Left hindlimb (tissue), 1 donor: ENCODE measurements around the gene GLDC.
A peak's percentile ranks its signal among the peaks of the same experiment; 100 is the strongest.
"Not testable (repeated sequence)": the region's sequence is repeated elsewhere in the genome, so short reads cannot be mapped to it uniquely, and the experiment has no call there.

Experiments
- DNase-seq: peaks from one replicate; pipeline ENCODE4 v3.0.0-alpha.2; 2018

The GLDC gene

DNA sequence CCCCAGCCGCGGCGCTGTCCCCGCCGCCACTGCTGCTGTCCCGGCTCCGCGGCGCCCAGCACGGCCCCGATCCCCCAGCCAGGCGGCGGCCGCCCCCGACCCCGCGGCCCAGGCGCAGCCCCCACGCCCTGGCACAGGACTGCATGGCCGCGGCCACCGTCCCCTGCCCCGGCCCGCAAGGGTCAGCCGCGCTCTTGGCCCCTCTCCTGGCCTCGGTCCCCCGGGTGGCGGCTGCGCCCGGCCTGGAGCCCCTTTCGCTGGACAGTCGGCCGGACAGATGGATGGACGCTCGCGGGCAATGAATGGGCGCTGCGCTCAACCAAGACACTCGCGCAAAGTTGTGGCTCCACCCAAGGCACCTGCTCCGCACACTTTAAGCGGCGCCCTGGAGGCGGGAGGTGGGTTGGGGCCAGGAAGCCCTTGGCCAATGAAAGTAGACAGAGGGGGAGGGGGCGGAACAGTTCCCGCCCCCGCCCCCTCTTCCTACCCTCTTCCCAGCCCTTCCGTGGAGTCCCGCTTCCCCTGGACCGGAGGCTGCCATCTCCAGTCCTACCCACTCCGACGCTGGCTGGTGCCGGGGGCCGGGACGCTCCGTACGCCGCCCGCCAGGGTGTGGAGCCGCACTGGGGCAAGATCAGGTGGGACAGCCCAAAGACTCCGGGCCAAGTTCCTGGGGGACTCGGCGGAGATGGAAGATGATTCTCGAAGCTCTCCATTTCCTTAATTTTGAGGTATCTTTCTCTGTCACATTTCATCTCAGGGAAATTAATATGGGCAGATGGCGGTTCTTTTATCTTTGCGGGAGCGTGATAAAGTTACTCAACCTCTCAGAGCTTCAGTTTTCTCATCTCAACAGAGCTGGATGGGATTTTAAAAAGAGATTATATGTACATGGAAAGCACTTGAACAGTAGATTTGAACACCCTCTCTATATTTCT, at the start of gene GLDC:
Gene GLDC, minus strand, starts transcription at position 375 of the 938 bp plus-strand sequence. Its CDS starts 230 bp downstream, at position 145.
- peak; percentile 43 for DNase-seq

DNA sequence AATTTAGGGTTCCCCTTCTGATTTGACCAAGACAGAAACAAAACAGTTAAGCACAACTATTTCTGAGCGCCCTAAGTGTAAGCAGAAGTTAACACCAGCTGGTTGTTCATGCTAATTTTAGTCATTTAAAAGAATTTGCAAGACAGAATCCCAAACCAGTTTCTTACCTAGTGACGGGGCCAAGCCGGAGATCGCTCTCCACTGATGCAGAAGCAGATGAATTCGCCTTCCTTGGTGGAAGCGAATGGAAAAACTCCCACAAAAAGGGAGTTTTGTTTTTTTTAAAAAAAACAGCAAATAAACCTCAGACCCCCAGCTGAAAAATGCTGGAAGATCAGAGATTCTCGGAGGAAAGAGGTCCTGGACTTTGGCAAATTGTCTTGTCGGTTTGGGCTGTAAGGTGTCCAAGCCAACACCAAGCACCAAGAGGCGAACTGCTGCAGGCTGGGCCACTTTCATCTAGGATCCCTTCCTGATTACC, 47.4 kb upstream of the GLDC start:
- DNase-seq, result no peak

DNA sequence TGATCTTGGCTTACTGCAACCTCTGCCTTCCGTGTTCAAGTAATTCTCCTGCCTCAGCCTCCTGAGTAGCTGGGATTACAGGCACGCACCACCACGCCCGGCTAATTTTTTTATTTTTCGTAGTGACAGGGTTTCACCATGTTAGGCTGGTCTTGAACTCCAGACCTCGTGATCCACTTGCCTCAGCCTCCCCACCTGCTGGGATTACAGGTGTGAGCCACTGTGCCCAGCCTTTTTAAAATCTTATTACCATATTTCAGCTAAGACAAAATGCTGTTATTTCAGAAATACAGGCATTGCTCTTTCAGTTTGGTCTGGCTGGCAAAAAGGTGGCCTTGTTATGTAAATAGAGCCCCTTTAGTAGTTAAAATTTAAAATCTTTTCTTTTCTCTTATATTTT, 46.9 kb upstream of the GLDC start:
- DNase-seq, result no peak

DNA sequence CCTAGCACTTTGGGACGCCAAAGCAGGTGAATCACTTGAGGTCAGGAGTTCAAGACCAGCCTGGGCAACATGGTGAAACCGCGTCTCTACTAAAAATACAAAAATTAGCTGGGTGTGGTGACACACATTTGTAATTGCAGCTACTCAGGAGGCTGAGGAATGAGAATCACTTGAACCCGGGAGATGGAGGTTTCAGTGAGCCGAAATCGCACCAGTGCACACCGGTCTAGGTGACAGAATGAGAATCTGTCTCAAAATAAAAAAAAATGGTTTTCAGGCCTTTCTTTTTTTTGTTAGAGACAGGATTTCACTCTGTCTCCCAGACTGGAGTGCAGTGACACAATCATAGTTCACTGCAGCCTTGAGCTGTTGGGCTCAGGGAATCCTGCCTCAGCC, 45.1 kb upstream of the GLDC start:
- not testable (repeated sequence) for DNase-seq

DNA sequence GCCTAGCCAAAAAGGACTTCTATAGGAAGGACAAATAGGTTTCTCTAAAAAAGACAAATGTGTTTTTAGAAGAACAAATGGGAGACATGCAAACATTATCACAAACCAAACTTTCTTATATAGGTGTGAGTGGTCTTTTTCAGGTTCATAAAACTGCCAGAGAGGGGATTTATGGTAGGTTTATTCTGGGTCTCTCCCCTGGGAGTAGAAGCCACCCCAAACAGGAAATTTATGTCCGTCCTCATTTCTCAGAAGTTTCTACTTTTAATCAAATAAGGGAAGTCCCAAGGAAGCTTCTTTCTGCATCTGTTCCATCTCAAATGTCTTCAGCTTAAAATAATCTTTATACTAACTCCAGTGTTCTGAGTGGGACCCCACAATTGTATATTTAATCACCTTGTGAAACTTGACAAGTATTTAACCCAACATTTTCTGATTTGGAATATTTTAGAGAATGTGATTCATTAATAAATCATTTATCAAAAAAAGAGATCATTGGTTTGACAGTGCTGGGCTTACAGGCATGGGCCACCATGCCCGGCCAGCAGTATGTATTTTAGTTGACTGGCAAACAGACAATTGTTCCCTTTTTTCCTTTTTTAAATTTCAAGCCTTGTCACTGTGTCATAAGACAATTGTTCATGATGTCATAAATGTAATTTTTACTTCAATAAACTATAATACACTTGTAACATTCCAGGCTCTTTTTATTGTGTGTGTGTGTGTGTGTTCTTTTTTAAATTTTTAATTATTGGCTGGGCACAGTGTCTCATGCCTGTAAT, 44.6 kb upstream of the GLDC start:
- DNase-seq, result no peak

DNA sequence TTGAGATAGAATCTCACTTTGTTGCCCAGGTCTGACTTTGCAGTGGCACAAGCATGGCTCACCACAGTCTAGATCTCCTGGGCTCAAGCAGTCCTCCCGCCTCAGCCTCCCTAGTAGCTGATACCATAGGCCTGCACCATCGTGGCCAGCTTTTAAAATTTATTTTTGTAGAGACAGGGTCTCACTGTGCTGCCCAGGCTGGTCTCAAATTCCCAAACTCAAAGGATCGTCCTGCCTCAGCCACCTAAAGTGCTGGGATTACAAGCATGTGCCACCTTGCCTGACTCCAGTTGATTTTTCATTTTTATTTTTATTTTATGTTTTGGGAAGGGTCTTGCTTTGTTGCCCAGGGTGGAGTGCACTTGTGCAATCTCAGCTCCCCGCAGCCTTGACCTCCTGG, 41.7 kb upstream of the GLDC start:
- no peak for DNase-seq

DNA sequence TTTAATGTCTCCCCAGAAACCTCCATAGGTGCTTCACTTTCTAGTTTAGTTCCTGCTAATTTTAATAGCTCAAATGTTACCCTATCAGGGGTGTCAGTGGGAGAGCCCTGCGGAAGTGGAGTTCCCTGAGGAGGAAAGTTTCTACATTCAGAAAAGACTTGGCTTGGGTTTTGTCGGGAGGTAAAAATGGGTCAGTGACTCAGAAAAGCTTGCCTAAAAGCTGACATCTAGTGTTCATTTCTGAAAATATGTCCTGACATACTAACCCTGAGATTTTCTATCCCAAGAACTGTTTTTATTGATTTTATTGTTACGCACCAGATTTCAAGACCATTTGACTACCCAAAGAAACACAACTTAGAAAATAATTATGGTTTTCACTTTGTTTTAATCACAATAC, 40.9 kb upstream of the GLDC start:
- no peak for DNase-seq

DNA sequence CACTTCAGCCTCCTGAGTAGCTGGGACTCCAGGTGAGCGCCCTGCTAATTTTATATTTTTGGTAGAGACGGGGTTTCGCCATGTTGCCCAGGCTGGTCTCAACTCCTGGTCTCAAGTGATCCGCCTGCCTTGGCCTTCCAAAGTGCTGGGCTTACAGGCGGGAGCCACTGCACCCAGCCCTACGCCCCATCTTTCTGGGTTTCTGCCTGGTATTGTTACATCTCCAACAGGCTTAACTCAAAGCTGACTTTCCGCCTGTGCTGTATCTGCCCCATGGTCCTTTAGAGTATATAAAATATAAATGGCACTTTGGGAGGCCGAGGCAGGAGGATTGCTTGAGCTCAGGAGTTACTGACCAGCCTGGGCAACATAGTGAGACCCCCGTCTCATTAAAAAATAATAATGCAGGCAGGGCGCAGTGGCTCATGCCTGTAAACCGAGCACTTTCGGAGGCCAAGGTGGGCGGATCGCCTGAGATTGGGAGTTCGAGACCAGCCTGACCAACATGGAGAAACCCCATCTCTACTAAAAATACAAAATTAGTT, 36.5 kb upstream of the GLDC start:
- DNase-seq, result no peak

DNA sequence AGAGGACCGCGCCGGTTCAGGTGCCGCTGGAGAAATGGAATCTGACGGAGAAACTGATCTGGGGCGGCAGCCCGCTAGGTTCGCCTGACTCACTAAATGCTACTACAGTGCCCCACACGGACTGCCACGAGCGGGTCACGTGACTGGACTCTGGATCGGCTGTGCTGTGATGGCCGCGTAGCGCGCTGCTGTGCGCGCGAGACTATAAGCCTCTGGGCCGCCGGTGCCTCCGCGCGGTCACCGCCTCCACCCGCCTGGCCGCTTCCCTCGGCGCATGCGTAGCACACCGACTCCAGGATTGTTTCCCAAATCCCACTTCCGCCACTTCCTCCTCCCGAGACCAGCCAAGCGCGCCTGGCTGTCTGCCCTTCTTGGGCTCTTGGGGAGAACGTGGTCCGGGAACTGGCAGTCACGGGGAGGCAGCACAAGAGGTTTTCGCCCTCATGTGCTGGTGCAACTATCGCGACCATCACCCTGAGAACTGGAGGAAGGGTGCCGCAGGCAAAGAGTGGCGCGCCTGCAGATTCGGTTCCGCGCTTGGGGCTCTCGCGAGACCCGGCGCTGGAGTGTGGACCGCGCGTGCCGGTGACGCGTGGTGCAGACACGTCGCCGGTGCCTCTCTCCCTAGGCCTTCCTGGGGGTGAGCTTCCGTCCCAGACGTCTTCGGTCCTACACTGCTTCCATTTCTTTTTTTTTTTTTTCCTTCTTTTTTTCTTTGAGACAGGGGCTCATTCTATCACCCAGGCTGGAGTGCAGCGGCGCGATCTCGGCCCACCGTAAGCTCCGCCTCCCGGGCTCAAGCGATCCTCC, 35.8 kb upstream of the GLDC start:
- DNase-seq, result peak; percentile 98

DNA sequence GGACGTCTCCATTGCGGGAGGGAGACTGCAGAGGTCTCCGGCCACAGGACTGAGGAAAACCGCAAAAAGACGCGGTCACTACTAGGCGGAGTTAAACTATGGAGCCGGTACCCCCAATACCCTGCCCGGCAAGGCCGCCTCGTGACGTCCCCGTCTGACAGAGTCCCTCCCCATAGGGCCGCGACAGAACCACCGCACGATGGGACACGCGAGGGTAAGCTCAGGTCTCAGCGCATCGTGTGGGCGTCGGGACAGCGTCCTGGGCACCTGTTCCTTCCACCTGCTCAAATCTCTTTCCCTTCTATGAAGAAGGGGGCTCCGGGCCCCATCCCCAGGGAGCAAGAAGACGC, 35.2 kb upstream of the GLDC start:
- no peak for DNase-seq

DNA sequence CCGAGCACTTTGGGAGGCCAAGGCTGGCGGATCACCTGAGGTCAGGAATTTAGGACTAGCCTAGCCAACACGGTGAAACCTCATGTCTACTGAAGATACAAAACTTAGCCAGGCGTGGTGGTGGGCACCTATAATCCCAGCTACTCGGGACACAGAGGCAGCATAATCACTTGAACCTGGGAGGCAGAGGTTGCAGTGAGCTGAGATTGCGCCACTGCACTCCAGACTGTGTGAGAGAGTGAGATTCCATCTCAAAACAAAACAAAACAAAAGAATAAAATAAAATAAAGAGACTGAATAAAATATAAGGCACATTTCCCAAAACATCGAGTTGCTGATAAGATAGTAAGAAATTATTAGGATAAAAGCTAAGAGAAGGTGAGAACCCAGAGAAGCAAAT, 32.3 kb upstream of the GLDC start:
- no peak for DNase-seq

DNA sequence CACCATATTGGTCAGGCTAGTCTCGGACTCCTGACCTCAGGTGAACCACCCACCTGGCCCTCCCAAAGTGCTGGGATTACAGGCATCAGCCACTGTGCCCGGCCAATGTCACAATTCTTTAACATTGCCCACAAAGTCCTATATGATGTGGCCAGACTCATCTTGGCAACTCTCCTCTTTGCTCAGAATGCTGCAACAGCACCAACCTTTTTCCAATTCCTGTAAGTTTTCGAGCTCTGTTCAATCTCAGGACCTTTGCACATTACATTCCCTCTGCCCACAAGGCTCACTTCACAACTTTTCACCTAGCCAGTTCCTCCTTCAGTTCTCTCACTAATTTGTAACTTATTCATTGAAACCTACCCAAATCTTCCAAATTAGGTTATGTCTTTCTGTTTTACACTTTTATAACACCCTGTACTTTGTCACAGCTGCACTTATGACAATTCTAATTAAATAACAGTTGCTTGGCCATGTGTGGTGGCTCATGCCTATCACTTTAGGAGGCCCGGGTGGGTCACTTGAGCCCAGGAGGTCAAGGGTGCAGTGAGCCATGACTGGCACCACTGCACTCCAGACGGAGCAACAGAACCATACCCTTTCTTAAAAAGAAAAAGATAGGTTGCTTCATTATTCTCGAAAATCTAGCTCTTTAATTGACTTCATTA, 30.9 kb upstream of the GLDC start:
- DNase-seq, result no peak

DNA sequence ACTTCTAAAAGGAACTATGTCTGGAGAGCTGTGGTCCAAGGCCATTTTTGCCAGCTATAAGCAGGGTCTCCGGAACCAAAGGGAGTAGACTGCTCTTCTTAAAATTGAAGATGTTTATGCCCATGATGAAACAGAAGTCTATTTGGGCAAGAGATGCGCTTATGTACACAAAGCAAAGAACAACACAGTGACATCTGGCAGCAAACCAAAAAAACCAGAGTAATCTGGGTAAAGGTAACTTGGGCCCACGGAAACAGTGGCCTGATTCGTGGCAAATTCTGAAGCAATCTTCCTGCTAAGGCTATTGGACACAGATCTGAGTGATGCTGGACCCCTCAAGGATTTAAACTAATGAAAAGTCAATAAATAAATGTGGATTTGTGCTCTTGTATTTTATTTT, 29.7 kb upstream of the GLDC start:
- no peak for DNase-seq

DNA sequence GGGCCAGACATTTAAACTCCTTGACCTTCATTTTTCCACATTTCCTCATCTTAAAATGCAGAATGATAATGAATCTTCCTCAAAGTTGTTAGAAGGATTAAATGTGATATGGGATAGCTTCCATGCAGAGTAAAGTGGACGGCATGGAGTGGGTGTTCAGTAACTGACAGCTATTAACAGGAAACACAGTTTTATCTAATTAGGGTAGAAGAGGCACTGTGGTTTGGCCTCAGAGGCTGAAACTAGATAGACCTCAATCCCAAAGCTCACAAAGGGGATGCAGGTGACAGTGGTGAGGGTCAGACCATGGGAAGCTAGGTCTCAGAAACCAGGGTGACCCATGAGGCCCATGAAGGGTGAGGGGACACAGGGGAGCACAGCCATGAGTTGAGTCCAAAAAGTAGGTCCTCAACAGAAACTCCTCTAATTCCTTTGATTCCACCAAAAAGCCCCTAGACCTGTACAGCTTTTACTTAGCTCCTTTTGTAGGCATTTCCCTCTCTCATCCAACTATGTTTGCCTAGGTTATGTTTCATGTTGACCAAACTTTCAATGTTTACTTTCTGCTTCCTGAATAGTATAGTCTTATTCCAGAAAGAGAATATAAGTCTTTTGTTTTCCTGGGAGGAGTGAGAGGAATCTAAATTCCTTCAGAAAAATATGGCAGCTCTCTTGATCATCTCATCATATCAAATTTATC, 27.9 kb upstream of the GLDC start:
- DNase-seq, result no peak

DNA sequence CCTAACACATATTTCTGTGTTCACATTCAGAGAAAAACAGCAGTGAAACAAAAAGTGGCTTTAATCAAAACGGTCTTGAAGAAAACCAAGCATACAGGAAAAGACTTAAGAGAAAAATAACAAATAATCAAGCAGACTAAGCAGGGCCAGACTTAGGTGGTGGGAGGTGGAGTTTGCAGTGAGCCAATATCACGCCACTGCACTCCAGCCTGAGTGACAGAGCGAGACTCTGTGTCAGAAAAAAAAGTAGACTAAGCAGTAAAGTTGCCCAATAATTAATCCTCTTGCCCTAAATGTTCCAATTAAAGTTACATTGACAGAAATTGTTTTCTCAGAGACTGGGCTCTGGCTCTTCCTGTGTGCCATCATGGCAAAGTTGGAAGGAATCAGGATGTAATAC, 26.6 kb upstream of the GLDC start:
- no peak for DNase-seq

DNA sequence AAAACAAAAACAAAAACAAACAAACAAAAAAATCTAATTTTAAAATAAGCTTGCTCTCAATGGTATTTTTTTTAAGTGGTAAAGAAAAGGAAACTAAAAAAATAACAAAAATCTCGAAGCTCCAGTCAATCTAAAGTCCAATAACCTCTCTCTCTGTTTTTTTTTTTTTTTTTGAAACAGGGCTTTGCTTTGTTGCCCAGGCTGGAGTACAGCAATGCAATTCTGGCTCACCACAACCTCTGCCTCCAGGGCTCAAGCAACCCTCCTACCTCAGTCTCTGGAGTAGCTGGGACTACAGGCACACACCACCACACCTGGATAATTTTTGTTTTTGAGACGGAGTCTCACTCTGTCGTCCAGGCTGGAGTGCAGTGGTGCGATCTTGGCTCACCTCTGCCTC, 25.9 kb upstream of the GLDC start:
- DNase-seq, result no peak

DNA sequence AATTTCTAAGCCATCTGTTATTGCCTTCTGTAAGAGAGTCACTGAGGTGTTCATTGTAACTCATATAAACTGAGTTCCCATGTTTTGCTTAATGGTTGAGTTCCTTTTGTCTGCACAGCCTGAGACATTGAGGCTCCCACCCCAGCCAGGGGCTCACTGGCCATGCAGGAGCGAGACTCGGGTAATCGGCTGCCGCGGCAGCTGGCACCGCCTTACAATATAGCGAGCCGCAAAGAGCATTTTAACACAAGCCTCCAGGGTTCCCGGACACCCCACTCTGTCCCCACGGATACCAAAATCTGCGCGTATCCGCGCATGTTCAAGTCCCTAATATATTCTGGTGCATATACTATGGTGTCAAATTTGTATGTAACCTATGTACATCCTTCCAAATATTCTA, 24.4 kb upstream of the GLDC start:
- DNase-seq, result no peak

DNA sequence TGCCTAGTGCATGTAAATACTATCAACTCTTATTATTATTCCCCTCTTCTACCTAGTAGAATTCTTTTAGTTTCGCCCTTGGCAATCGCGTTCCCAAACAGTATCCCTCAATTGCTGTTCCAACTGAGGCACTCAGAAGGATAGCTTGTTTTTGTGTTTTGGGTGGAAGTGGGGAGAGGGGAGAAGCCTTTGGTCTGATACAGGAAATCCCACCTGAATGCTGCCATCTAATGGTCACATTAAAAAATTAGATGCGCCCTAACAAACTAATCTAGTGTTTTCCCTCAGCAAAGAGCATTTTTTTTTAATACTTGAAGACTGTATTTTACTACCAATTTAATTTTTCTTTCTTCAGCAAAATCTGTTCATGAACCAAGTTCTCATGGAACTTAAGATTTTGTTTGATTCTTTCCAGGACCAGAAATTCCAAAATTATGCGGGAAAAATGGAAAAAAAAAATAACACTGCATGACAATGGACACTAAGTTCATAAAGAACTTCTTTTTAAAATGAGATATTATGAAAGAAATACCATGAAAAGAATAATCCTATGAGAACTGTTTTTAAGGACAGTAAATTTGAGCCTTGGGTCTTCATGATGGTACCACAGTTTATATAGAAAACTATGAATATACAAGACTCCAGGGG, 22.2 kb upstream of the GLDC start:
- no peak for DNase-seq

DNA sequence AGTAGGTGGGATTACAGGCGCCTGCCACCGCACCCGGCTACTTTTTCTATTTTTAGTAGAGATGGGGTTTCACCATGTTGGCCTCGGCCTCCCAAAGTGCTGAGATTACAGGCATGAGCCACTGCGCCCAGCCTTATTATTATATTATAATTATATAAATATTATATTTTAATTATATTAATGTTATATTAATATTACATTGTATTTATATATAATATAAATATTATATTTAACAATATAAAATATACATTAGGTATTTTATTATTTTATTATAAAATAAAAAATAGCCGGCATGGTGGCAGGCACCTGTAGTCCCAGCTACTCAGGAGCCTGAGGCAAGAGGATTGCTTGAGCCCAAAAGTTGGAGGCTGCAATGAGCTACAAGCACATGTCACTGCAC, 21.6 kb upstream of the GLDC start:
- no peak for DNase-seq

DNA sequence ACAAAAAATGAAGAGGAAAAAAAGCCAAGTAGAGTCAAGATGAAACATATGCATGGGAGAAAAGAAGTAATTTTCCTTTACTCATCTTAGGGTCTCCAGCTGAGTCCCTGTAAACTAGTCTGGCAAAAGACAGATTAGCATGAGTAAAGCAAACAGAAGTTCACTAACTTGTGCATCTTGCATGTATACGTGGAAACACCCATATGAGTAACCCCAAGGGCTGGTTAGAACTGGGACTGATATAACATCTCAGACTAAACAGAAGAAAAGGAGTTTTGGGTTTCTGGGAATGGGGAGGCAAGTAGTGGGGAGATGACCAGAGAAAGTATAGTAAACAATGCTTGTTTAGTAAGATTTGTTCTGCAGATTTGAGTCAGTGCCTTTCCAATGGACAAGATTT, 20.1 kb upstream of the GLDC start:
- DNase-seq, result no peak

DNA sequence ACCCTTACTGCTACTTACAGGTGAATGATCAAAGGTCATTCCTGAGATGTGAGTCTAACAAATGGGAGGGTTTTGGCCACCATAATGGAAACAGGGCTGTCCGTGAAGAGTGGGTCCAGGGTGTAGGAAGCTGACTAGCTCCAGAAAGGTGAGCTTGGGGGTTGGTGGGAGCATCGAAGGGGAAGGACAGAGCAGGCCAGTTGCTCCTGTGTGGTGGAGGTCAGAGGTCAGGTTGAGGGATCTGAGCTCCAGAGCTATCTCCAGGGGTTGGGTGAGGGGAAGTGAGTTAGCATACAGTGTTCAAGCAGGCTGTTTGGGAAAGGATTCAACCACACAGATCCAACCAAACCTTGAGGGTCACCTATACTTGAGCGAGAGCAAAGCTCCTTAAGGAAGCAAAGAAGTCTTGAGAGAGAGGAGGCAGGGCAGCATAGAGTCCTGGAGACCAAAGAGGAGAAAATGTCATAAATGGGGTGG, 18.7 kb upstream of the GLDC start:
- no peak for DNase-seq
